Stimulated activated CD4-positive, alpha-beta T cell treated with anti-CD3 and anti-CD28 coated beads, Interleukin-1b, Interleukin-23, amount 100 ng/mL, for 48 hours (primary cell): Measurements from ENCODE around the gene TRAPPC4.
"Not testable (repeated sequence)": the region's sequence is repeated elsewhere in the genome, so short reads cannot be mapped to it uniquely, and the experiment has no call there.

ENCODE experiments used
- DNase-seq: peaks from one replicate; pipeline ENCODE4 v3.0.0-alpha.2; 2020

TRAPPC4 gene

DNA sequence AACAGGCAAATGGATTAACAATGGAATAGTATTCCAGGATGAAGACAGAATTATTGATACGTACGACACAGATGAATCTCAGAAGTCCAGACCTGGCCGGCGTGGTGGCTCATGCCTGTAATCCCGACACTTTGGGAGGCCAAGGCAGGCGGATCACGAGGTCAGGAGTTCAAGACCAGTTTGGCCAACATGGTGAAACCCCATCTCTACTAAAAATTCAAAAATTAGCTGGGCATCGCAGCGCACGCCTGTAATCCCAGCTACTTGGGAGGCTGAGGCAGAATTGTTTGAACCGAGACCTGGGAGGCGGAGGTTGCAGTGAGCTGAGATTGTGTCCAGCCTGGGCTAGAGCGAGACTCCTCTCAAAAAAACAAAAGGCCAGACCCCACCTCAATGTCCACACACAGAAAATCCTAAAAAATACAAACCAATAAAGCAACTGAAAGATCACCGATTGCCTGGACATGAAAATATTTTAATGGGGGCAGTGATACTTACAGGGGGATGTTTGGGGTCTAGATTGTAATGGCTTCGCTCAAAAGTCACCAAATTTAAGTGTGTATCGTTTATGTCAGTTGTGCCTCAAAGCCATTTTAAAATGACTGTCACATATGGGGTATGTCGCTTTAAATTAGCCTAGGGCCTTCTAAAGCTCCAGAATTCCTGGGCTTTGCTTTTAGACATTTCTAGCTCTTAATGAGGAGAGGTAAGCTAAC lies 4.2 kb upstream of the TRAPPC4 start:
- DNase-seq, result no peak

DNA sequence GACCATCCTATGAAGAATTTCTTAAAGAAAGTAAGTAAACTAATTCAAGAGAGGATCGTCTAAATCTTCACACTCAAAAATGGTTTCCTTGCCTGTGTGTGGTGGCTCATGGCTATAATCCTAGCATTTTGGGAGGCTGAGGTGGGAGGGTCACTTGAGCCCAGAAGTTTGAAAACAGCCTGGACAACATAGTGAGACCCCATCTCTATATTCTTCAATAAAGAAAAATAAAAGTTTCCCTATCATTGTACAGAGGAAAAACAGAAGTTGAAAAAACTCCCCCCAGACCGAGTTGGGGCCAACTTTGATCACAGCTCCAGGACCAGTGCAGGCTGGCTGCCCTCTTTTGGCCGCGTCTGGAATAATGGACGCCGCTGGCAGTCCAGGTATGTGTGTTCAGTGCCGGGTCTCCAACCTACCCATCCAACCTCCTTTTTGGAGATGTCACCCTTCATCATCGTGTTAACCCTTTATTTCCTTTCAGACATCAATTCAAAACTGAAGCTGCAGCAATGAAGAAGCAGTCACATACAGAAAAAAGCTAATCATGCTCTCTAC lies 3.4 kb upstream of the TRAPPC4 start:
- DNase-seq, result no peak

DNA sequence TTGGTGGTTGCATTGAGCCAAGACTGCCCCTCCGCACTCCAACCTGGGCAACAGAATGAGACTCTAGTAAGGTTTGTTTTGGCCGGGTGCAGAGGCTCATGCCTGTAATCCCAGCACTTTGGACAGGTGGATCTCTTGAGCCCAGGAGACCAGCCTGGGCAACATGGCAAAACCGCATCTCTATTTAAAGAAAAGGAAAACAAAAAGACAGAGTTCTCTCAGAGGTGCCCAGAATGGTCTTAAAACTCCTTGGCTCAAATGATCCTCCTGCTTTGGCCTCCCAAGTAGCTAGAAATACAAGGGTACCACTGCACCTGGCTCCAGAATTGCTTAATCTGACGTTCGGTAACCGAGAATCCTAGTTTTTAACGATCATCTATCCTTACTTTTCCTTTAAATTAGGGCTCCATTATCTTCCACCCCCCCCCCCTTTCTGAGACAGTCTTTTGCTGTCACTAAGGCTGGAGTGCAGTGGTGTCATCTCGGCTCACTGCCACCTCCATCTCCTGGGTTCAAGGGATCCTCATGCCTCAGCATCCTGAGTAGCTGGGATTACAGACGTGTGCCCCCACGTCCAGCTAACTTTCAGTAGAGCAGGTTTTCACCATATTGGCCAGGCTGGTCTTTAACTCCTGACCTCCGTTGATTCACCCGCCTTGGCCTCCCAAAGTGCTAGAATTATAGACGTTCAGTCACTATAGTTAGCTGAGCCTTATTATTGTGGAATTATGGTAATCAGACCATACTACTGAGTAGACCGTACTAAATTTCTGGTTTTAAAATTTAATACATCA lies 2.2 kb upstream of the TRAPPC4 start:
- no peak for DNase-seq

DNA sequence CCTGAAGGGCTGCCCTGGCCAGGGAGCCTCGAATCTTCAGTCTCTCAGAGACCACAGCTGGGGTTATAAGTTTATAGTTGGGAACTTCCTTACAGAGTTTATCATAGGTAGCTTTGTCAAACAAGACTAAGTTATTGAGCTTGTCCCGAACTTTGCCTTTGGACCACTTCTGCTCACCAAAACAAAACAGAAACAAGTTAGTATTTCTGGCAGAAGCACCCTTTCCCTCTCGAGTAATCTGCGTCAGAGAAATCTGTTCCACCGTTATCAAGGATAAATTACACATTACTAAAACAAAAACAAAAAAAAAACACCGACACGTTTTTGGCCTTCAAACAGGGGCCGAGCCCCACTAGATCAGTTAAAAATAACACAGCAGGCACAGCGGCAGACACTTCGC lies 1.2 kb upstream of the TRAPPC4 start:
- DNase-seq, result not testable (repeated sequence)

DNA sequence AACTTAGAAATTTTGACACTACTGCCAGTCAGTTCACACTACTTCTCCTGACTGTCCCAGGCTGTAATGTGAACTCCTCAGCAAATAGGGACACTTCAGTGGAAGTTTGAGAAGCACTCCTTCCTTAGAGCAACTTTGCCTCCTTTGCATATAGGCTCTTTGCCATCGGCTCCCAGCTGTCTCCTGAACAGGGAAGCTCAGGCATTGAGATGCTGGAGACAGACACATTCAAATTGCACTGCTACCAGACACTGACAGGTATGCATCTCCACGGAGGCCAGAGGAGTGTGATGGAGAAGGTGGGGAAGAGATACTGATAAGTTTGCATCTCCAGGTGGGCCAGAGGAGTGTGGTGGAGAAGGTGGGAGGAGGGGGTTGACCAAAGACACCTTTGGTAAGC lies 1.4 kb downstream of the TRAPPC4 start:
- DNase-seq, result no peak

DNA sequence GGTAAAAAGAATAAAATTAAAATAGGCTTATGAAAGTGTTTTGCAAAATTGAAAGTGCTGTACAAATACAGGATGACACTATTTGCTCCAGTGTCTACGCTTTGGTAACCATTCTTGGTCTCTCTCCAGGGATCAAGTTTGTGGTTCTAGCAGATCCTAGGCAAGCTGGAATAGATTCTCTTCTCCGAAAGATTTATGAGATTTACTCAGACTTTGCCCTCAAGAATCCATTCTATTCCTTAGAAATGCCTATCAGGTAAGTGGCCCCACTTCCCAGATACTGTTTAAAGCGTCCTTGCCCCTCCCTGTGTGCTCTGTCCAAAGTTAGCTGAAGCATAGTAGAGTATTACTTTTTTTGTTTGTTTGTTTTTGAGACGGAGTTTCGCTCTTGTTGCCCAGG lies 3.1 kb downstream of the TRAPPC4 start:
- DNase-seq, result no peak

DNA sequence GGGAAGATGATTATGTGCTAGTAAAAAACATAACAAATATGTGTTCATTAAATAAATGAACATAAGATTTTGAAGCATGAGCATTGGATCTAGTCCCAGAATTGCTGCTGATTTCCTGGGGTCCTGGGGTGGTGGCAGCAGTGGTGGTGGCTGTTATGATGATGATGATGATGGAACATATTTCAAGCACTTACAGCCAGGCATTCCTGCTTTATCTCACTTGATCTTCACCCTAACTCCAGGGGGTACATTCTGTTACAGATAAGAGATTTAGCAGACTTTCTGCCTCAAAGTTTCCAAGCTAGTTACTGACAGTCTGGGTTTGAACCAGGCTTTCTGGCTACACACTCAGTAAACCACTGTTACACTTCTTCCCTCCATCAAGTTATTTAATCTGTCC lies 5.2 kb downstream of the TRAPPC4 start:
- DNase-seq, result no peak

DNA sequence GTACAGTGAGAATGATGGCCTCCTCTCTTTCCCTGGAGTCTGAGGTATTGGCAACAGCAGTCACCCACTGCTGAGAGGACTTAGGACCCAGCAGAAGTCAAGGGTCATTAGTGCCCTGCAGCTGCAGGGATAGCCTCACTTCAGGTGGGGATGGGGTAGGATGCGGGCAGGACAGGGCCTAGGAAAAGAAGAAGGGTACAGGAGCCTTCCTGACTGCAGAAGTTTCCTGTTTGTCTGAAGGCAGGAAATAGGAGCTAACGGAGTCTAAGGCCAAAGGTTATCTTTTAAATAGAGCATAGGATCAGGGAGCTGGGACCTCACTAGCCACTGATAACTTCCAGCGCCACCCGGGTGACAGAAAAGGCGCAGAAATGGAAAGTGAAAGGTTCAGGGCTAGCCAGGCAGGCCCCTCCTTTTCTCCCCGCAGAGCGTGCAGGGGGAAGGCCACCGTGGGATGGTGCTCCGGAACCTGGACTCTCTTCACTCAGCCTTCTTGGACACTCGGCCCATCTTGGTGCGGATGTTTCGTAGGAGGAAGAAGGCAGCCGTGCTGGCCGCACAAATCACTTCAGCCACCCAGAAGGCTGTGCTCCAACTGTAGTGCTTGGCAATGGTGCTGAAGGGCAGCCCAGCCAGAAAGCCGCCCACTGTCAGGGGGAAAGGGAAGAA lies 6.0 kb downstream of the TRAPPC4 start:
- no peak for DNase-seq

DNA sequence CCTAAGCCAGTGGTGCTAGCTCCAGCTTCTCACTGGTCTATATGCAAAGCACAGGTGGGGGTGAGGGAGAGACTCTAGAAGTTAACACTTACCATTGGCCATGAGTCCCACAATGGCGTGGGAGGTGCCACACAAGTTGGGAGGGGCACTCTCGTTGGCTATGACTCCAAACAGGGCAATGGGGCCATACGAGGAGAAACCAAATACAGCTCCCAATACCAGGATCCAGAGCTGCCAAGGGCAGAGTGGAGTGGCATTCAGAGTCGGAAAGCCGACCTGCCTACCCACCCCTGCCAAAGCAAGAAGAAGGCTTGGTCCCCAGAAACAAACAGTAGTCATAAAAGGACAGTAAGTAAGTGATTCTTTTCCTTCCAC lies 6.5 kb downstream of the TRAPPC4 start:
- DNase-seq, result no peak

DNA sequence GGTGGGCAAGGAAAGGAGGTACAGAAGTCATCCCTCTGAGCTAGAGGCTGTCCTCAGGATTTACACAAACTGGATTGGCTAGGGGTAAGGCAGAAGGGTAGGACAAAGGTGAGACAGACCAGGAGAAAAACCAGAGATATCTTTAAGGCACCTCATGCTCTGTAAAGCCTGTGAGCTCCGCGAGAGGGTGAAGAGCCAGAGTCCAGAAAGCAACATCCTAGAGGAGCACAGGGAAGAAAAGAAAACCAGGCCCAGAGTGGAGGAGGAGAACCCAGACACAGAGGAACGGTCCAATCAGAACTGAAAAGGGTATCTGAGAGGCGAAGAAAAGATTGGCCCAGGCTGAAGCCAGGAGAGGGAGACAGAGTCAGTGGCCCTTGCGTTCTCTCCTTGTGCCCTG lies 7.0 kb downstream of the TRAPPC4 start:
- DNase-seq, result no peak

DNA sequence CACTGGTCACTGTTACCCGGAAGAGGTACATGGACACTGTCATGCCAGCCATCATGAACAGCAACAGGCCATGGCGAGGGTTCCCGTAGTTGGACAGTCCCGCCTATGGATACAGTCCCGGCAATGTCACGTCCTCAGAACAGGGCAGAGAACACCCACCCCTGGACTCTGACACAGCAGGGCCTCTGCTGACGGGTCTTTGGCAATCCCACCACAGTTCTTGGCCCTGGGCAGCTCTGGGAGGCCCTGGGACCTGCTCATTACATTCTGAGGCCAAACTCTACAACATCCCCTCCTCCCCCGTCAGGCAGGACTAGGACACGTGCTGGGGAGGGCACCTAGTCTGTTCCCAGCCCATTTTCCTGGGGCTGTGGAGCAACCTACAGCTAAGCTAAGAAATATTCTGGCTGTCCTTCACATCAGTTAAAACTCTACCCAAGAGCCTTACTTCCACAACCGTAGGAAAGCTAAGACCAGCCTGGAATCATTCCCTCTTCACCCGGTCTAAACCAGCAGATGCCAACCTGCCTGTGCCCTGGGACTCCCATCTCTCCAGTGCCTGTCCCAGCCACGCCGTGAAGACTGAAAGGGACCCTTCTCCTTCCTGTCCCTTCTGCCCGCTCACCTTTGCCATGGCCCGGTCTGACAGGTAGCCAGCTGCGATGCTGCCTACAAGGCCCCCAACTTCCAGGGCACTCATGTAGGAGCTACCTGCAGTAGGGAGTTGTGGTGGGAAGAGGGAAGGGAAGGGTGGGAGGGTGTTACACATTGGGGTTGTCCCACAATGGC lies 7.6 kb downstream of the TRAPPC4 start:
- DNase-seq, result no peak

DNA sequence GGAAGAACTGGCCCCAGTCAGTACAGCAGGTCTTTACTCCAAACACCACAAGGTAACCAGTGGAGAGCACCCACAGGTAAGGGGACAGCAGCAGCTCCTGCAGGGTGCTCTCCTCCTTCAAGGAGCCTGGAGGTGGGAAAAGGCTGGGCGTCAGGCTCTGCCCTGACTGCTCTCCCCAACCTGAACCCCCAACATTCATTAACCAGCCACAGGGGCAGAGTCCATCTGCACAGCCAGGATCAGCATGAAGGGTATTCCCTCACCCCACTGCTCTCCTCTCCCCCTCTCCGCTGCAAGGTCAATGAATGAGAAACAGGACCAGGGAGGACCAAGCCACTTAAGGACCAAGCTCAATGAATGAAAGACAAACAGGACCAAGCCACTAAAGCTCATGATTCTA lies 8.4 kb downstream of the TRAPPC4 start:
- DNase-seq, result no peak

DNA sequence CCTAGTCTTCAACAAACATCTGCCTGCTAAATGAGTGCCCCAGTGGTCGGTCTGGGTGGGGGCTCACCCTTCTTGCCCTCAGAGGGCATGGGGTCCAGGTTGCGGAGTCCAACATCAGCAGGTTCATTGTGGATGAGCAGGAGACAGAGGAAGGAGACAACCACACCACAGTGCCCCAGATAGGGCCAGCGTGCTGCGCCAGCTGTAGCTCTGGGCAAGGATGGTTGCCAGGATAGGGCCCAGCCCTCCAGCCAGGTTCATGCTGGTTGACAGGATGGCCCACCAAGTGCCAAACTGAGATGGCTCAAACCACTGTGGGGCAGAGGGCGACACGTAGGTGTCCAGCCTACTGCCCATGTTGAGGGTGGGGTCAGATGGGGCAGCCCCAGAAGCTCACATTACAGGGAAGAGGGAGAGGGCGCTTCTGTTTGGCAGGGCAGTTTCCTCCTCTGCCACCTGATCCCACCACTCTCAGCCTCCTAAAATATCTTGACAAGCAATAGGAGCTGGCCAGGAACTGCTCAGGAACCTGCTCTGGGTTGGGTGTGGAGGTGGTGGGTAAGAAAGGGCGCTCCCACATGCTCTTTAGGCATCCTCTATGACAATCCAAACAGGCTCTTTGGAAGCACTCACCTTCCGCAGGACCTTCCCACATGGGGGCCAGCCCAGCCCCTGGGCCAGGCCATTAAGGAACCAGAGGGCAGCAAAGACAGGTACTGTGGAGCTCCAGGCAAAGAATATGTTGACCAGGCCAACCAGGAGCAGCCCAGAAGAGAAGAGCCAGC lies 9.2 kb downstream of the TRAPPC4 start:
- DNase-seq, result no peak

DNA sequence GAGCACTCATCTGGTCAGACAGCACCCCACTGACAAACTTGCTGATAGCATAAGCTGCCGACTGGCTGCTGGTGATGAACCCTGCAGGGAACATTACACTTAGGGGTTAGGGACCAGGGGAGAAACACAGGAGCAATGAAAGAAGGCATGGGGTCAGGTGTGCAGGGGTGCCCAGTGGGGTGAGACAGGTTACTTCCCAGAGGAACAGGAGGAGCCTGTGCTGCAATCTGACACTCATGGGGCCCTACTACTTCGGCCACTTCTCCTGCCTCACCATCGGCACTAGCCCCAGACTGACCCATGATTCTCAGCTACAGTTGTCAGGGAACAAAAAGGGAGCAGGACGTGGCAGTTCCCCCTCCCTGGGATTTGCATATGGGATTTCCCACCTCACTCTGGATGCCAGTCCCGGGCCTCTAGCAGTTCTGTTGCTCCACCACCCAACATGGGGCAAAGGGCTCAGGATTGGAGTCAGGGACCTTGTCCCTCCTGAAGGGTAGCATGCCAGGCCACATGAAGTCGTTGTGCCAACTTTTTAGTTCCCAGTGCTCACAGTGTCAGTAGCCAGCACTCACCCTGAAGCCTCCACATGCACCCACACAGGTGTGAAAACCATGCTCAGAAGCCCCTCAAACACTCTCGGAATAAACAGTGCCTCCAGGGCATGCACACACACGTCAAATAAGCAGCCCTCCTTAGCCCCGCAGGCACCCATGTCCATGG lies 9.9 kb downstream of the TRAPPC4 start:
- no peak for DNase-seq

DNA sequence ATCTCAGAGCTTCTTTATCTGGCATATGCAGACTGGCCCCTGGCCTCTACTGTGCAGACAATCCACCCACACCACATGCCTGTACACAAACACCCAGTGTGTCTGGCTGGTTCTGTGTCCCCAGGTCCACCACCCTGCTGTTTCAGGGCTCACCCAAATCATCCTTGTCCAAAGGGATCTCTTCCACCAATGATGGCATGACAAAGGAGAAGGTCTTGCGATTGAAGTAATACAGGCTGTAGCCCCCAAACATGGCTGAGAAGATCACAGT lies 10.4 kb downstream of the TRAPPC4 start:
- DNase-seq, result no peak

DNA sequence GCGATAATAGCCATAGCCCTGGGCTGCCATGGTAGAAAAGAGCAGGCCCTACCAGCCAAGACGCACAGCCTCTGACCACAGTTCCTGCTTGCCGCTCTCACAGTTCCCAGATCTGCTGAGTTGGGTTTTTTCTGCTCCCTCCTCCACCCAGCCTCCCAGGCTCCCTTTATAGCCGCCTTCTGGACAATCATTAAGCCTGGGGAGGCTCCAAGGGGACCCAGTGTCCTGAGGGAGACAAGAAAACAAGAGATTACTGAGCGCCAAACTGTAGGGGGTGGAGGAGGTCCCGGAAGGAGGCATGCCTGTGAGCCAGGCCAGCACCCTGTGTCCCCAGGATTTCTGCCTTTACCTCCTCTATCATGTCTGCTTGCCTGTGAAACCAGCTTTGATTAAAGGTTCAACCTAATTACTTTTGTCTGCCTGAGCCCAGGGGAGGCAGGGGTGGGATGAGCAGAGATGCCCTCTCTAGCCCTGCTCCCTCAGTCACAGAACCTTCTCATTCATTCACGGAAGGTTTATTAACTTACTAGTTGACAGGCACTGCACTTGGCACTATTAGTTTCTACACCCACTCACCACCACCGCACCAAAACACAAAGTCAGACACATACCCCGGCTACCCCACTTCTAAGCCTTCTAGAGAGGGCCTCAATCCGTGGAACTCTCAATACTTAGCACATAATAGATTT lies 10.9 kb downstream of the TRAPPC4 start:
- peak; percentile 46 for DNase-seq

DNA sequence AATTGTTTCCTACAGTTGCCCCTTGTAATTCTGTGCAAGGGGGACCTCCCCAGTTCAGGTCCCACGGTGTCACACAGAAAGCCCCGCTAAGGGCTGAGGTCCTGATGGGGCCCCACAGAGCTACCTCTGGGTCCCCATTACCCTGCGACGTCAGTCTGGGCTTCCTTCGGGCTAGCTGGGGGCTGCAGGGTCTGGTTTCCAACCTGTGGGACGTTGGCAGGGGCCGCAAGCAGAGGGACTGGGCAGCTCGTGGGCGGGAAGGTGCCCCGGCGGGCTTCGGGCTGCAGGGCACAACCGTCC lies 11.4 kb downstream of the TRAPPC4 start:
- DNase-seq, result no peak

DNA sequence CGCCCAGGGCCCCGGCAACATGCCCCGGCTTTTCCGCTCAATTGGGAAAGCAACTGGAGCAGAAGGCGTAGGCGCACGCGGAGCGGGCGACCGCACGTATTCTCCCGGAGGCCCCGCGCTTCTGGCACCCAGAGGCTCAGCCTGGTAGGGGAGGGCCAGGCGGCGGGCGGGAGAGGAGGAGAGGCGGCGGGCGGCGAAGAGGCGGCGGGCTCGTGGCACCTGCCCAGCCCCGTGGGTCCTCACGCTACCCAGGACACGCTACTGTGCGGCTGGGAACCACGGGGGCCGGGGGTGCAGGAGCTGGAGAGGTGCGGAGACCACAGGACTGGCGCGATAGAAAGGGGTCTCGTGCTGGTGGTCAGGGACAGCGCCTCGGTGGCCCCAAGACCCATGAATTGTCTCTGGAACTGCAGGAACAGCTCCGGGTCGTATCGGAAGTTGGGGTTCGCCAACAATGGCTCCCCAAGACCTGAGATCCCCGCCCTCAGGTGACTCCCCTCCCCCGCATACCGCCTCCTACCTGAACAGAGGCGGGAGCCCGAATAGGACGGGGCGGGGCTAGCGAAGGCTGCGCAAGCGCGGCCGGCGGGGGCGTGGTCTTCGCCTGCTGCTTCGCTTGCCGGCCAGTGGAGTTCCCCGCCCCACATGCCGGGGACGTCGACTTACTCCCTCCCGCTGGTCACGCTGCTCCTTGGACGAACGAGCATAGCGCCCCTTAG lies 11.9 kb downstream of the TRAPPC4 start, which contains the start of gene SLC37A4:
Gene SLC37A4, minus strand, starts transcription at position 549 of the 719 bp plus-strand sequence.
- DNase-seq, result peak; percentile 98

DNA sequence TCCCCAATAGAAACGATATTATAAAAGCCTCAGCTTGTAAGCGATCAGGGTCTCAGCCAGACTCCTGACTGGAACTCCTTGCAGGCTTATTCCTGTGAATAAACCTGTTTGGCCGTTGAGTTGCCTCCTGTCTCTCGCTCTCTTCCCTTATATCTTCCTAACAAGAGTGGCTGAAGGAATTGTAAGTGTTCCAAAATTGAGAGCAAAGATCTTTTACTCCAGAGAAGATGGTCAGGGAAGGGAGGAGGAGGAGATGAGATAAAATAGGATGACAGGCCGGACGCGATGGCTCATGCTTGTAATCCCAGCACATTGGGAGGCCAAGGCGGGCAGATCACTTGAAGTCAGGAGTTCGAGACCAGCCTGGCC lies 13.3 kb downstream of the TRAPPC4 start:
- DNase-seq, result no peak

DNA sequence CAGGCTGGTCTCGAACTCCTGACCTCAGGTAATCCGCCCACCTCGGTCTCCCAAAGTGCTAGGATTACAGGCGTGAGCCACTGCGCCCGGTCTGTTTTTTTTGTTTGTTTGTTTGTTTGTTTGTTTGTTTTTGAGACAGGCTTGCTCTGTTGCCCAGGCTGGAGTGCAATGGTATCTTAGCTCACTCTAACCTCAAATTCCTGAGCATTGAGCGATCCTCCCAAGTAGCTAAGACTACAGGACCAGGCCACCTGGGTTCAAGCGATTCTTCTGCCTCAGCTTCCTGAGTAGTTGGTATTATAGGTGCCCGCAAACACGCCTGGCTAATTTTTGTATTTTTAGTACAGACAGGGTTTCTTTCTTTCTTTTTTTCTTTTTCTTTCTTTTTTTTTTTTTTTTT lies 14.9 kb downstream of the TRAPPC4 start:
- not testable (repeated sequence) for DNase-seq

DNA sequence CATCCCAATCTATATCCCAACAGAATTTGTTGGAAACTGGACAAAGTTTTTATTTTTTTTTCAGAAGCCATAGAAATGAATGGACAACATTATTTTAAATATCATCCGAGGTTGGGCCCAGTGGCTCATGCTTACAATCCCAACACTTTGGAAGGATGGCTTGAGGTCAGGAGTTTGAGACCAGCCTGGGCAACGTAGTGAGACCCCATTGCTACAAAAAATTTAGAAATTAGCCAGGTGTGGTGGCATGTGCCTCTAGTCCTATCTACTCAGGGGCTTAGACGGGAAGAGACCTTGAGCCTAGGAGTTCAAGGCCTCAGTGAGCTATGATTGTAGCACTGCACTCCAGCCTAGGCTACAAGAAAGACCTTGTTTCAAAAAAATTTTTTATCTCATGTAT lies 16.2 kb downstream of the TRAPPC4 start:
- no peak for DNase-seq
